DMS79 (cell line): Measurements from ENCODE around the gene CAMTA1.
A peak's percentile ranks its signal among the peaks of the same experiment; 100 is the strongest.

Experiments used
- DNase-seq: peaks from one replicate; lab custom pipeline; 2025; lab: John Stamatoyannopoulos, UW

The CAMTA1 gene

GRCh38 chr1:6873298-6874015 is 88.2 kb downstream of the CAMTA1 start:
- DNase-seq = no peak

GRCh38 chr1:6874298-6874697 is 89.0 kb downstream of the CAMTA1 start:
- no peak for DNase-seq

GRCh38 chr1:6880951-6881690 is 95.9 kb downstream of the CAMTA1 start:
- DNase-seq = peak; percentile 9

GRCh38 chr1:6882414-6882813 is 97.2 kb downstream of the CAMTA1 start:
- DNase-seq = no peak

- no peak for DNase-seq
These were observed 99.4 kb downstream of the CAMTA1 start for GRCh38 chr1:6884652-6885153.

- DNase-seq = no peak
These were observed 100.2 kb downstream of the CAMTA1 start for GRCh38 chr1:6885426-6885825.

GRCh38 chr1:6886523-6886922 is 101.3 kb downstream of the CAMTA1 start:
- no peak for DNase-seq

GRCh38 chr1:6888268-6888667 is 103.0 kb downstream of the CAMTA1 start:
- DNase-seq = no peak

- DNase-seq = no peak
These were observed 103.6 kb downstream of the CAMTA1 start for GRCh38 chr1:6888870-6889269.

- DNase-seq = no peak
These were observed 104.7 kb downstream of the CAMTA1 start for GRCh38 chr1:6889875-6890480.

- DNase-seq = no peak
These were observed 105.4 kb downstream of the CAMTA1 start for GRCh38 chr1:6890686-6891085.

- no peak for DNase-seq
These were observed 106.7 kb downstream of the CAMTA1 start for GRCh38 chr1:6891781-6892579.

- no peak for DNase-seq
These were observed 108.1 kb downstream of the CAMTA1 start for GRCh38 chr1:6893388-6893787.

GRCh38 chr1:6897138-6897537 is 111.9 kb downstream of the CAMTA1 start:
- no peak for DNase-seq

GRCh38 chr1:6898974-6899539 is 113.8 kb downstream of the CAMTA1 start:
- DNase-seq = no peak

- no peak for DNase-seq
These were observed 114.4 kb downstream of the CAMTA1 start for GRCh38 chr1:6899621-6900020.

- DNase-seq = no peak
These were observed 116.9 kb downstream of the CAMTA1 start for GRCh38 chr1:6902153-6902552.

GRCh38 chr1:6904476-6905170 is 119.4 kb downstream of the CAMTA1 start:
- DNase-seq = no peak

- DNase-seq = no peak
These were observed 120.1 kb downstream of the CAMTA1 start for GRCh38 chr1:6905331-6905730.

- DNase-seq = no peak
These were observed 120.5 kb downstream of the CAMTA1 start for GRCh38 chr1:6905790-6906189.

GRCh38 chr1:6906783-6907182 is 121.5 kb downstream of the CAMTA1 start:
- no peak for DNase-seq
